T-helper 2 cell (primary cell): ENCODE measurements around the gene LAMA5.

Source experiments
- DNase-seq, 5 experiments: peaks; one replicate each; pipeline versions ENCODE4 v3.0.0 to v3.0.0-alpha.2; 2012 to 2022

The LAMA5 gene

GRCh38 chr20:62405108-62405980, 38.2 kb upstream of the LAMA5 start:
- DNase-seq = no peak

- DNase-seq = no peak
These were observed 37.6 kb upstream of the LAMA5 start for GRCh38 chr20:62404761-62405107.

GRCh38 chr20:62404112-62404665, 37.1 kb upstream of the LAMA5 start:
- no peak for DNase-seq

- DNase-seq = no peak
These were observed 36.2 kb upstream of the LAMA5 start for GRCh38 chr20:62403331-62403730.

DNA sequence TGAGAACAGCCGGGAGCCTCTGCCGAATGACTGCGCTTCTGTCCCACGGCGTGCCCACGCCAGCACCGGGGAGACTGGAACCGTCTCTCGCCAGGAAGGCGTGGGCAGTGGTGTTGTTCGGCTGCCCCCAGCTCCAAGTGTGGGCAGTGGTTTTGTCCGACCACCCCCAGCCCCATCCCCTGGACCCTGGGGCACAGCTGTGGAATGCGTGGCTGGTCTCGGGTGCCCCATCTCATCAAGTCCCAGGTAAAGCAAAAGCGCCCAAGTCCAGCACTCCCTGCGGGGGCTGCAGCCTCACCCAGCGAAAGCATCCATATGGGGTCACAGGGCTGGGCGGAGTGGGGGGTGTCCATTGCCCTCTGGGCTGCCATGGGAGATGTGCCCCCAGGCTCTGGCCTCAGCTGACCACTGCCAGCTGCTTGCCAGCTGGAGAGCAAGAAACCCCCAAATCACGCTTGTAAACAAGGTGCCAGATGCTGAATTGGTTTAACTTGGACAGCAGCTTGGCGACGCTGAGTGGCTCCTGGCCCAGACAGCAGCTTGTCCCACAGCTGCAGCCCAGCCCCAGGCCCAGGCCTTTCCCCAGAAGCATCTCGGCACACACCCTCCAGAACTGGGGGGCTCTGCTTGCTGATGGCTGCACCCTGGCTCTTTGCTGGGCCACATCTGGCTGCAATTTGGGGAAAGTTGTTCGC, 35.5 kb upstream of the LAMA5 start:
- DNase-seq = no peak

DNA sequence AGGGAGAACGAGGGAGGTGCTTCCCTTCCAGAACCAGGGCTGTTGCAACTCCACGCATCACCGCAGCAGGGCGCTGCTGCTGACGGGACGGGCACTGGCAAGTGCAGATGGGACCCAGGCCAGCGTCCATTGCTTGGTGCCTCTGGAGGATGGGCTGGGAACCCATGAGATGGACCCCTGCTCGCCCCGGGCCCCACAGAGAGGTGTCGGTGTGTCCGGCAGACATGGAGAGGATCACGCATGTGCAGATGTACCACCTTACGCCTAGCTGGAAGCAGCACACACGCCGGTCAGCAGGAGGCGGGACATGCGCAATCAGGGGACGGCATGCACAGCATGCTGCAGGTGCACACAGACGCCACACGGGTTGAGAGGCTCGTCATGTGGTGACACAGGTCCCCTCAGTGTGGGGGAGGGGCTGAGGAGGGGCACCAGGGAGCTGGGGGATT, 34.2 kb upstream of the LAMA5 start:
- no peak for DNase-seq

DNA sequence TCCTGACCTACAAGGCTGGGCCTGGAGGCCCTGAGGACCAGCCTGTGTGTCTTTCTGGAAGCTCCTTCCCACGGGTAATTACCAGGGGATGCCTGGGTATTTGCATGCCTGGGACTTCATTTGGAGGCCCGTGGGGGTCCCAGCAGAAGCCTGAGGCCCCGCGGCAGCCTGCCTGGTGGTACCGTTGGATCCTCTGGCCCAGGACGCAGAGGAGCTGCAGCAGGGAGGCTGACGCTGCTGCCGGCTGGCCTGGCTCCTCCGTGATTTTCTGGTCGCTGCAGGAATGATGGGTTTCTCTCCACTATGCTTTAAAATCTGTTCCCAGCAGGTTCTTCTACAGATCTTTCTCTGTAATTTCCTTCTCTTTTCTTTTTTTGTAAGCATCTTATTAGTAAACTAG, 33.4 kb upstream of the LAMA5 start:
- no peak for DNase-seq

- no peak for DNase-seq
These were observed 32.9 kb upstream of the LAMA5 start for GRCh38 chr20:62400021-62400420.

- DNase-seq = no peak
These were observed 31.2 kb upstream of the LAMA5 start for GRCh38 chr20:62398120-62398821.

- DNase-seq = no peak
These were observed 29.5 kb upstream of the LAMA5 start for GRCh38 chr20:62396367-62397239.

GRCh38 chr20:62395311-62396242, 28.5 kb upstream of the LAMA5 start:
- DNase-seq = no peak

DNA sequence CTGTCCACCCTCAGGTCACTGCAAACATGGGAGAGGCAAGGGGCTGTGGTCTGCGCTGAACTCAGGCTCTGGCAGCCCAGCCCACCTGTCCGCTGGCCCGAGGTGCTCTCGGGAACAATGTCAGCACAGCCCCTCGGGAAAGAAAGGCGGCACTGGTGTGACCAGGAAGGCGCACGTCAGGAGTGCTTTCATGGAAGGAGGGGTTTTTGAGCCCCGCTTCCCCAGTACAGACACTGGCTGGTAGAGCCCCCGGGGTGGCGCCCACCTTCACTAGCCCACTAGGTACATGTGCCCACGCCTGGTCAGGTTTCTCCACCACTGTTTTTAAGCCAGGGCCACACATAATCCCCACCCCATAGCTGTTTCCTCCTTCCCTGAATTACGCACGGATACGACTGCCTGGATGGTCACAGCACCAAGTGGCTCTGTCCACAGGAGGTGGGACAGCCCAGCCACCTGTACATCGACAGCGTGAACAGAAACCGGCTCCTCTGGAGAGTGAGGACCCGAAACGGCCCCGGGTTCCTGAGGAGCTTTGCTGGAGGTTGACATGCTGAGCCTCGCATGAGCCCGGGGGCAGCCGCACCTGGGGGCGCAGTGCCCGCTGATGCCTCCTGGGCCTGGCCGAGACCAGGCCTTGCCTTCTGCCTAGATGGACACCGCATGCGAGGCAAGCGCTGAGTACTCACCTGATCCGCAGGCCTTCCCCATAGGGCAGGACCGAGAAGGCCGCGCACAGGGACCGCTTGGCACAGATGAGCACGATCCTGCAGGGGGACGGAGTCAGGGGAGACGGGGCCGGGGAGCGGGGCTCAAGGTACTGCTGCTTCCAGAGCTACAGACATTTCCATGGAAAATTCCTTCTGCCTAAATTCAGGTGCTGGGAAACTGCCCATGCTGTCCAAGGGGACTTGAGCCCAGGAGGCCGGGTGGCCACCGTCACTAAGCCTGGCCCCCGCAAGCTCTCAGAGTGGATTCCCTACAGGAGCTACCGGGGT, 27.4 kb upstream of the LAMA5 start:
- DNase-seq = no peak

DNA sequence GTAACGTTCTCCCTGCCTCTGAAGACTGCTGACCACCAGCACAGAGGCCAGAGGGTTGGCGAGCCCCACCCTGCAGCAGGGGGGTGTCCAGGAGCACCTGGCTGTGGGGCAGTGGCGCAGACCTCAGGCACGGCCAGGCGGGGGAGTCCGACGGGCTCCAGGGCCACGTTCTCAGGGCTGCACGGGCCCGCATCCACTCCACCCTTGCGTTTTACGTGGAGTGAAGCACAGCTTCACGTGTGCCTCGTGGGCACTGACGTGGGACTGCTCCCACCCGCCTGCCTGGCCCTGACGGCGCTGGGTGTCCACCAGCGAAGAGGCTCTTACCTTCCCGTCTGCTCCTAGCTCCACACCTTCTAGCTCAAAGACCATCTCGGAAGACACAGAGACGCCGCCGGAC, 26.7 kb upstream of the LAMA5 start:
- no peak for DNase-seq

DNA sequence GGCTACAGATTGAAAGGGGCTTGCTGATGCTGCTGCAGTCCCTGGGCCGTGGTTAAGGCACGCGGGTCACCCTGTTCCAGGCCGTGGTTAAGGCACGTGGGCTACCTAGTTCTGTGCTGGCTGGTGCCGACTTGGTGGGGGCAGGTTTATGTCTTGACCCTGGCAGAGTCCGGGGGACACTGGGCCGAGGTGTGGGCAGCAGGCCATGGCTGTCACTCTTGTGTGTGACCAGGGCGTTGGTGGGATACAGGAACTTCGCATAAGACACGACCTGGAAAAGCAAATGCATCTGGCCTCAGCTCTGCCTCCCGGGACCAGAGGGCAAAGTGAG, 26.2 kb upstream of the LAMA5 start:
- DNase-seq = no peak

DNA sequence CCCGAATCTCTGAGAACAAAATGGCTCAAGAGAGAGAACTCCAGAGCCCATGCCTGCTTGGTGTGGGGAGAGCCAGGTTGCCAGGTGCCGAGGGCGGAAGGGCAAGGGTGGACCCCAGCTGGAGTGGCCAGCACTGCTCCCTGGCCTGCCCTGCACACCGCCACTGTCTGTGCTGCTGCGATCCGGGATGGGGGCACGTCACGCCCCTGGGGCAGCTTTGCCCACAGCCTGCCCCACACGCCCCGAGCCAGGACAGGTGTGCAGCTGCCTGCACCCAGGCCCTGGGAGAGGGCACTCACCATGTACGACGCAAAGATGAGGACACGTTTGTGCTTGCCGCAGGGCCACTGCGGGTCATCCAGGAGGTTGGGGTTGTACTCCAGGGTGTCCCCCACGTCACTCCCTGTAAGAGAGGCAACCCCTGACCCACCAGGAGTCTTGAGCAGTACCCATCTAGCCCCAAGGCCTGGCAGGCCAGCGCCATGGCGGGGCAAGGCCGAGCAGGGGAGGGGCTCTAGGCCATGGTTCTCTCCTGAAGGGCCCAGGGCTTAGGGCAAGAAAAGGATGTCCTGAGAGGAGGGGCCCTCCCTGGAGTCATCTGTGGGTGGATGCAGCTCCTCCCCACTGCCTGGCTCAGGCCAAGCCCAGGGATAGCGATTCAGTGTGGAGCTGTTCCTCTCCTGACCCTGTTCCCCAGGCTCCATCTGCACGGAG, 25.7 kb upstream of the LAMA5 start:
- DNase-seq = no peak

DNA sequence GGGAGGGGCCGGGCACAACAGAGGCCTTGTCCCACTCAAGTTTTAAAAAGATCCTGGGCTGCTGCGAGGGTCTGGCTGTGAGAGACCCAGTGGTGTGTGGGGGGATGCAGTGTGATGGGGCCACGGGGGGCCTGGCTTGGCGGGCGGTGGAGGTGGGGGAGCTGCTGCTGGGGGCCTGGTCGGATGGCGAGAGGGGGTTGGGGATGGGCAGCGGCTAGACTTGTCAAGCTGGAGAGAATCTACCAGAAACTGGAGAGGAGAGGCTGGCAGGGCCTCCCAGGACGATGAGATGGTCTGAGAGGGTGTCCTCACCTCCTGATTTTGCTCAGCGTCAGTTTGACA, 24.9 kb upstream of the LAMA5 start:
- DNase-seq = no peak

DNA sequence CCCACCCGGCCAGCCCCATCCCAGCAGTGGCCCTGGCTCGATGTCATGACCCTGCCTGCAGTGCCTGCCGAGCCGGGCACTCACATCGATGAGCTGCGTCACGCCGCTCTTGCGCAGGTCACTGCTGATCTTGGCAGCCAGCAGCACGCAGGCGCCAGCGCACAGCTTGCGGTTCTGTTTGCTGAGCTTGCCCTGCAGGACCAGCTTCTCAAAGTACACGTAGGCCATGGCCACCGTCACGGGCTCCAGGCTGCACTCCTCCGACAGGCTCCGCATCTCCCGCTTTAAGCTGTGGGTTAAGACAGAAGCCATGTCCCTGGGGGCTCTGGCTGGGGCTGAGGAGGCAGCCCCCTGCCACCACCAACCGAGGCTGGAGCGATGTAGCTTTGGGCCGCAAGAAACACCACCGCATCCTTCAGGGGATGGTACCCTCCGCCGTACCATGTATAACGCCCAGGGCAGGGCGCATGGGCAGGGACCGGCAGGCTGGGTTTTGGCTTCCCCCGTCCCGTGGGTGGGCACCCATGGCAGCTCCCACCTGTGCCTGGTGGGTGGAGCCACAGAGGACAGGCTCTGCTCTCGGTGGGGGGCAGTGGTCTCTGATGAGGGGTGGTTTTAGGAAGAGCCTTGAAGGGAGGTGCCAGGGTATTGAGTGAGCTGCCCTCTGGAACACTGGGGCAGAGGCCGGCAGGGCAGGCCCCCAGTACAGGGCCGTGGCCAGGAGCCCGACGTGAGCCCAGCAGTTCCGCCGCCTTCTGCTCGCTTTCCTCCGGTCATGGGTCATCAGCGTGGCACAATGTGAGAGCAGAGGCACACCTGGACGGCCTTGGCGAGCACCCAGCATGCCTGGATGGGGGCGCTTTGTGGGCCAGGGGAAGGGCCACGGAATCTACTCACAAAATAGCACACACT, 24.3 kb upstream of the LAMA5 start:
- DNase-seq = no peak
